Gastrocnemius medialis (tissue), 4 donors: ENCODE results near the gene ZNF804A. TPM values are rescaled to one million over a fixed set of nuclear protein-coding genes. Genes with fewer than 3 reads are reported as not detected.

ENCODE experiments used
- ATAC-seq, 2 donors: fragments of 150-250 bp; one replicate each; pipeline ENCODE4 v1.9.1; 2016
- DNase-seq, 2 donors: peaks; one replicate each; pipeline ENCODE4 v3.0.0-alpha.2; 2019
- H3K27ac ChIP-seq, 4 donors: fragments of 200-600 bp; sonication (generic); 1 replicate in 1 of 4; 2 replicates in 3 of 4; pipeline ENCODE4 v1.5.1; 2016 to 2018; ENCODE audit warnings: mild to moderate bottlenecking in 2 of 4, moderate library complexity in 1 of 4
- H3K27me3 ChIP-seq, 3 donors: fragments of 200-600 bp; sonication (generic) in 2 of 3; 1 replicate in 1 of 3; 2 replicates in 2 of 3; pipeline versions ENCODE4 v1.5.1 to v1.6.0; 2016 to 2019; ENCODE audit warnings: mild to moderate bottlenecking in 1 of 3, moderate library complexity in 1 of 3
- H3K36me3 ChIP-seq, 2 donors: fragments of 200-600 bp; sonication (generic) in 1 of 2; one replicate each; pipeline ENCODE4 v1.5.1; 2017 to 2018
- H3K4me1 ChIP-seq, 2 donors: fragments of 200-600 bp; sonication (generic) in 1 of 2; one replicate each; pipeline ENCODE4 v1.5.1; 2016 to 2017; ENCODE audit warnings: mild to moderate bottlenecking in 2 of 2
- H3K4me3 ChIP-seq, 4 donors: fragments of 200-600 bp; sonication (generic) in 3 of 4; 1 replicate in 1 of 4; 2 replicates in 3 of 4; pipeline ENCODE4 v1.5.1; 2016 to 2019; ENCODE audit warnings: mild to moderate bottlenecking in 2 of 4
- H3K9me3 ChIP-seq, 3 donors: fragments of 200-600 bp; sonication (generic) in 2 of 3; 1 replicate in 1 of 3; 2 replicates in 2 of 3; pipeline ENCODE4 v1.5.1; 2016 to 2019
- POLR2A ChIP-seq, 2 donors: fragments of 450-650 bp; IDR thresholded peaks; one replicate each; pipeline ENCODE4 v1.6.1; 2017; ENCODE audit warnings: antibody characterized with exemption in 2 of 2, mild to moderate bottlenecking in 2 of 2, moderate library complexity in 2 of 2
- in situ Hi-C, 4 donors: fragments of 200-750 bp; cut with MboI; loops; one replicate each; pipeline versions ENCODE4 v1.15.0 to v1.8.0; 2017; ENCODE audit warnings: low sequenced_read_pairs in 4 of 4
- intact Hi-C: fragments of 100-400 bp; cut with DNase I; formaldehyde crosslinking; loops from one replicate; pipeline ENCODE4 v1.15.1; 2023; ENCODE audit warnings: low total_unique reads
- total RNA-seq, 4 donors: library from RNA; depleted of rRNA; stranded (reverse); fragments of >200 nt; gene quantifications; one replicate each; pipeline versions ENCODE4 v1.1.0 to v1.2.3, GENCODE V29; 2016
- TF ChIP-seq, protein P1 (sequence below), 5 experiments: fragments of 450-650 bp in 3 of 5; fragments of 200-600 bp in 2 of 5; sonication (generic) in 2 of 5; IDR thresholded peaks in 4 of 5; conservative IDR thresholded peaks in 1 of 5; 1 replicate in 4 of 5; 2 replicates in 1 of 5; pipeline ENCODE4 v1.5.1; 2016 to 2019; ENCODE audit warnings: antibody characterized with exemption in 5 of 5, mild to moderate bottlenecking in 3 of 5, moderate library complexity in 3 of 5

The ZNF804A gene
- total RNA-seq, 4 donors from 2014 or later = not detected

DNA sequence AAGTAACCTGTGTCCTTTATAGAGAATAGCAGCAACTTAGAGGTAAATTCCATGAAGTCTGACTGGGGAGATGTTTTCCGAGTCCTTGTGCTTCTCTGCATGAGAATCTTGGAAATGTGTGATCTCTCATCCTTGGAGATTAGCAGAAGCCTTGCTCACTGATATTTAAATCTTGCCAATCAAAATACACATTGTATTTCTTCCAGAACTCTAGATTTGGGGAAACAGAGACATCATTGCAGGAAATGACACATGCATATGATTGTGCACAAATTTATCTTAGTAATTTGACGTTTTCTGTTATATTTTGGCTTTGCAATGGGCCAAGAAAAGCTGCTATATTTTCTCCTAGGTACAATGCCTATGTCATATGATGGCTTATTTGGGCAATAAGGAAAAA, 182.6 kb downstream of the ZNF804A start:
- no peaks in the 10 kb centered on the region for H3K9me3 ChIP-seq
- intact Hi-C loops = no loop called here
- DNase-seq (no peak), ATAC-seq (no peak)
- H3K4me1 ChIP-seq = no peaks in the 10 kb centered on the region
- in situ Hi-C loops = no loop called here
- no peaks in the 10 kb centered on the region for H3K36me3 ChIP-seq
- H3K27me3 ChIP-seq = no peaks in the 10 kb centered on the region
- no peak overlapping the region for H3K4me3 ChIP-seq
- H3K27ac ChIP-seq = no peak overlapping the region
- TF ChIP-seq POLR2A (IDR thresholded peaks at IDR 0.05) = no peak
- TF ChIP-seq, protein P1, sequence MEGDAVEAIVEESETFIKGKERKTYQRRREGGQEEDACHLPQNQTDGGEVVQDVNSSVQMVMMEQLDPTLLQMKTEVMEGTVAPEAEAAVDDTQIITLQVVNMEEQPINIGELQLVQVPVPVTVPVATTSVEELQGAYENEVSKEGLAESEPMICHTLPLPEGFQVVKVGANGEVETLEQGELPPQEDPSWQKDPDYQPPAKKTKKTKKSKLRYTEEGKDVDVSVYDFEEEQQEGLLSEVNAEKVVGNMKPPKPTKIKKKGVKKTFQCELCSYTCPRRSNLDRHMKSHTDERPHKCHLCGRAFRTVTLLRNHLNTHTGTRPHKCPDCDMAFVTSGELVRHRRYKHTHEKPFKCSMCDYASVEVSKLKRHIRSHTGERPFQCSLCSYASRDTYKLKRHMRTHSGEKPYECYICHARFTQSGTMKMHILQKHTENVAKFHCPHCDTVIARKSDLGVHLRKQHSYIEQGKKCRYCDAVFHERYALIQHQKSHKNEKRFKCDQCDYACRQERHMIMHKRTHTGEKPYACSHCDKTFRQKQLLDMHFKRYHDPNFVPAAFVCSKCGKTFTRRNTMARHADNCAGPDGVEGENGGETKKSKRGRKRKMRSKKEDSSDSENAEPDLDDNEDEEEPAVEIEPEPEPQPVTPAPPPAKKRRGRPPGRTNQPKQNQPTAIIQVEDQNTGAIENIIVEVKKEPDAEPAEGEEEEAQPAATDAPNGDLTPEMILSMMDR (IDR thresholded peaks at IDR 0.05 in 4 of 5, conservative IDR thresholded peaks at IDR 0.05 in 1 of 5) = no peak

DNA sequence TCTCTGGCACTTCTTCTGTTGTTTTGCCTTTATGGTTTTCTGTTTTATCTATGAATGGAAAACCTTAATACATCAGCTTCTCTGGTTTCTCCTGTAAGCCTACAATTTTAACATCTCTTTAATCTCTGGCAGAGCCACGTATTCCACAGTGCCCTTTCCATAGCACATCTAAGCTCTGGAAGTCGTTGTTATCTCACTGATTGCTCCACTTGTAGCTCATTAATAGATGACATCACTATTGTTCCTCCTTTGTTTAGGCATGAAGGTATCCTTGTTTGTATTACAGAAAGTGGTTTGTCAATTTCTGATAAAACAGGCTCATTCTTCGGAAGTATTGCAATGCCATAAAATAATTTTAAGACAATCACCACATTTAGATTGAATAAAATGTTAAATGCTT, 185.2 kb downstream of the ZNF804A start:
- Histone ChIP-seq H3K27me3 (no peaks in the 10 kb centered on the region), H3K4me1 (no peaks in the 10 kb centered on the region), H3K36me3 (no peaks in the 10 kb centered on the region), H3K27ac (no peak overlapping the region), H3K9me3 (no peaks in the 10 kb centered on the region), H3K4me3 (no peak overlapping the region)
- TF ChIP-seq, protein P1 (IDR thresholded peaks at IDR 0.05 in 4 of 5, conservative IDR thresholded peaks at IDR 0.05 in 1 of 5) = no peak
- no peak for TF ChIP-seq POLR2A (IDR thresholded peaks at IDR 0.05)
- intact Hi-C loops = no loop called here
- ATAC-seq (no peak), DNase-seq (no peak)
- in situ Hi-C loops = no loop called here

DNA sequence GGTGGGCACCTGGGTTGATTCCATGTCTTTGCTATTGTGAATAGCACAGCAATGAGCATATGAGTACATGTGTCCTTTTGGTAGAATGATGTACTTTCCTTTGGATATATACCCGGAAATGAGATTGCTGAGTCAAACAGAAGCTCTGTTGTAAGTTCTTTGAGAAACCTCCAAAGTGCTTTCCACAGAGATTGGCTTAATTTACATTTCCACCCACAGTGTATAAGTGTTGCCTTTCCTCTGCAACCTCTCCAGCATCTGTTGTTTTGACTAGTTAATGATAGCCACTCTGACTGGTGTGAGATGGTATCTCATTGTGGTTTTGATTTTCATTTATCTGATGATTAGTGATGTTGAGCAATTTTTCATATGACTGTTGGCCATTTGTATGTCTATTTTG, 194.8 kb downstream of the ZNF804A start:
- DNase-seq = no peak
- H3K27me3 ChIP-seq = no peaks in the 10 kb centered on the region
- no peaks in the 10 kb centered on the region for H3K4me1 ChIP-seq
- TF ChIP-seq POLR2A (IDR thresholded peaks at IDR 0.05) = no peak
- TF ChIP-seq, protein P1 (IDR thresholded peaks at IDR 0.05 in 4 of 5, conservative IDR thresholded peaks at IDR 0.05 in 1 of 5) = no peak
- H3K4me3 ChIP-seq = no peak overlapping the region
- no peaks in the 10 kb centered on the region for H3K9me3 ChIP-seq
- no peak overlapping the region for H3K27ac ChIP-seq
- H3K36me3 ChIP-seq = no peaks in the 10 kb centered on the region
- no peak for ATAC-seq
- intact Hi-C loops (no loop called here), in situ Hi-C loops (no loop called here)

DNA sequence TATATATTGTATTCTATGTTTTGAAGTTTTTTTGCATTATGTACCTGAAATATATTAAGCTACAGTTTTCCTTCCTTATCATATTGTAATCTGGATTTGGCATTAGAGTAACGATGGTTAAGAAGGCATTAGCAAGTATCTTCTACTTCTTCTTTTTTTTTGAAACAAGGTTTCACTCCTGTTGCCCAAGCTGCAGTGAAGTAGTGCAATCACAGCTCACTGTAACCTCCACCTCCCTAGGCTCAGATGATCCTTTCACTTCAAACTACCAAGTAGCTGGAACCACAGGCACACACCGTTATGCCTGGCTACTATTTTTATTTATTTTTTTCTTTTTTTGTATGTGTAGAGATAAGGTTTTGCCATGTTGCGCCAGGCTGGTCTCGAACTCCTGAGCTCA, 201.1 kb downstream of the ZNF804A start:
- Histone ChIP-seq H3K4me3 (no peak overlapping the region), H3K27me3 (no peaks in the 10 kb centered on the region), H3K9me3 (no peaks in the 10 kb centered on the region), H3K27ac (no peak overlapping the region), H3K4me1 (no peaks in the 10 kb centered on the region), H3K36me3 (no peaks in the 10 kb centered on the region)
- in situ Hi-C loops = no loop called here
- intact Hi-C loops = no loop called here
- DNase-seq (no peak), ATAC-seq (no peak)
- TF ChIP-seq, protein P1 (IDR thresholded peaks at IDR 0.05 in 4 of 5, conservative IDR thresholded peaks at IDR 0.05 in 1 of 5) = no peak
- TF ChIP-seq POLR2A (IDR thresholded peaks at IDR 0.05) = no peak

DNA sequence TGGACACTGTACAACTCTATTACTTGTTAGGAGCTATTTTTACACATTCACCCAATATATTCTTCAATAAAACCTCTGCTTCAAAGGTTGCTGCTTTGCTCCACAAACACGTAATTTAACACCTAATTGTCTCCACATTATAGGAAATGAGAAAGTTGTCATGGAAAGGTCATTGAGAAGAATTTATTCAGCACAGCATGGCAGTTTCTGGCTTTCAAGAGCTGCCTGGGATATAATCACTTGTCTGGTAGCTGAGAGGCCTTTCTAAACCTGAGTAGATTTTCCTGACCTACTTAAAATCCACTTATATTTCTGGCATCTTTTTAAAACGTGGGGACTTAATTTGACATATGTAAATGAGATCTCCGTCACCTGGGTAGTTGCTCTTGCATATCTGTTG, 216.1 kb downstream of the ZNF804A start:
- Histone ChIP-seq H3K27ac (no peak overlapping the region), H3K27me3 (no peaks in the 10 kb centered on the region), H3K4me3 (no peak overlapping the region), H3K36me3 (no peaks in the 10 kb centered on the region), H3K4me1 (no peaks in the 10 kb centered on the region), H3K9me3 (no peaks in the 10 kb centered on the region)
- intact Hi-C loops (no loop called here), in situ Hi-C loops (no loop called here)
- ATAC-seq (no peak), DNase-seq (no peak)
- TF ChIP-seq, protein P1 (IDR thresholded peaks at IDR 0.05 in 4 of 5, conservative IDR thresholded peaks at IDR 0.05 in 1 of 5) = no peak
- no peak for TF ChIP-seq POLR2A (IDR thresholded peaks at IDR 0.05)
